Measurements from ENCODE around the gene SMTN. TPM values are rescaled to one million over a fixed set of nuclear protein-coding genes. Genes with fewer than 3 reads are reported as not detected.

Gene SMTN
- total RNA-seq, 4 donors from 2014 or later = 16.6 to 107 (median 19.4) TPM

DNA sequence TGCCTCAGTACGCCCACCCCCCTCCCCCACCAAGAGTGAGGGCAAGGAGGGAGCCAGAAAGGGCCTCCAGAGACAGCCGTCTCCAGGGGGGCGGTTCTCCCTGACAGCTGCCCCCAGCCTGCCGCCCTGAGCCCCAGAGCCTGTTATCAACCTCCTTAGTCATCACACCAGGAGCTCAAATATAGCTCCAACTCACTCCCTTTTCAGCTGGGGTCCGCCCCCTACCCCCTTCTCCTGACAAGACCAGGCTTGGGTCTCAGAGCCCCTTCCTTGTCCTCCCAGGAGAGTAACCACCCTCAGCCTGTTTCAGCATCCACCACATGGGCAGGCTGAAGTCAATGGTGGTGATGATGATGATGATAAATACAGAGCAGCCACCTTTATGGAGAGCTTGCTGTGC is 39.1 kb downstream of the SMTN start:
- TF ChIP-seq, protein P1, sequence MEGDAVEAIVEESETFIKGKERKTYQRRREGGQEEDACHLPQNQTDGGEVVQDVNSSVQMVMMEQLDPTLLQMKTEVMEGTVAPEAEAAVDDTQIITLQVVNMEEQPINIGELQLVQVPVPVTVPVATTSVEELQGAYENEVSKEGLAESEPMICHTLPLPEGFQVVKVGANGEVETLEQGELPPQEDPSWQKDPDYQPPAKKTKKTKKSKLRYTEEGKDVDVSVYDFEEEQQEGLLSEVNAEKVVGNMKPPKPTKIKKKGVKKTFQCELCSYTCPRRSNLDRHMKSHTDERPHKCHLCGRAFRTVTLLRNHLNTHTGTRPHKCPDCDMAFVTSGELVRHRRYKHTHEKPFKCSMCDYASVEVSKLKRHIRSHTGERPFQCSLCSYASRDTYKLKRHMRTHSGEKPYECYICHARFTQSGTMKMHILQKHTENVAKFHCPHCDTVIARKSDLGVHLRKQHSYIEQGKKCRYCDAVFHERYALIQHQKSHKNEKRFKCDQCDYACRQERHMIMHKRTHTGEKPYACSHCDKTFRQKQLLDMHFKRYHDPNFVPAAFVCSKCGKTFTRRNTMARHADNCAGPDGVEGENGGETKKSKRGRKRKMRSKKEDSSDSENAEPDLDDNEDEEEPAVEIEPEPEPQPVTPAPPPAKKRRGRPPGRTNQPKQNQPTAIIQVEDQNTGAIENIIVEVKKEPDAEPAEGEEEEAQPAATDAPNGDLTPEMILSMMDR (IDR thresholded peaks at IDR 0.05; ENCODE audit: low read depth) = no peak

- TF ChIP-seq, protein P1 (IDR thresholded peaks at IDR 0.05; ENCODE audit: low read depth) = no peak
Measured at GRCh38 chr22:31120642-31121041, 39.5 kb downstream of the SMTN start.

GRCh38 chr22:31121403-31121802 is 40.3 kb downstream of the SMTN start:
- TF ChIP-seq, protein P1 (IDR thresholded peaks at IDR 0.05; ENCODE audit: low read depth) = no peak

DNA sequence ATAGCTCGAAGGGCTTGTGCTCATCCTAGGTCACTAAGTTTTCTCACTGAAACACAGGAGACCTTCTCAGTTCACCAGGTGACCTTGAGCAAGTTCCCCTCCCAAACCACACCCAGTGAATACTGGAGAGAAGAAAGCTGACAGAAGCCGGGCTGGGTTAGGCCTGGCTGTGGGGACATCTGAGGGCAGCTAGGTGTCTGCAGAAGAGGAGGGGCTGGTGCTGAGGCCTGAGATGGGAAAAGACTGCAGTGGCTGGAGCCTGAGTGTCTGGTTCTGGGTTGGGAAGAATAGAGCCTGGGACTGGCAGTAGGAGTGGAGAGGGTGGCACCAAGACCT is 41.0 kb downstream of the SMTN start:
- TF ChIP-seq, protein P1 (IDR thresholded peaks at IDR 0.05; ENCODE audit: low read depth) = no peak

- TF ChIP-seq, protein P1 (IDR thresholded peaks at IDR 0.05; ENCODE audit: low read depth) = no peak
Measured at GRCh38 chr22:31122532-31123291, 41.6 kb downstream of the SMTN start, which contains the start of gene INPP5J. TSS of gene INPP5J (plus strand) at chr22:31122966. CDS start at chr22:31123015, 49 bp downstream.

DNA sequence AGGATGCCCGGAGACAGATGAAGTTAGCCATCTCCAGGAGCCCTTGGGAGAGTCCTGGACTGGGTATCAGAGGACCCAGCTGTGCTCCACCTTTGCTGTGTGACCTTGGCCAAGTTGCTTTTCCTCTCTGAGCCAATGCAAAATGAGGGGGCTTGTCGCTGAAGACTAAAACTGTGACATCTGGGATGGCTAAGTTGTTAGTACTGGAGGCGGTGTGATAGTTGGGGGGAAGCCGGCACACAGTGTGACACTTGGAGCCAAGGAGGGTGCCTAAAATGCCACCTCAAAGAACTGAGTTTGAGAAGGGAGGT is 42.1 kb downstream of the SMTN start:
- TF ChIP-seq, protein P1 (IDR thresholded peaks at IDR 0.05; ENCODE audit: low read depth) = no peak

- TF ChIP-seq, protein P1 (IDR thresholded peaks at IDR 0.05; ENCODE audit: low read depth) = no peak
Measured at GRCh38 chr22:31124290-31124689, 43.2 kb downstream of the SMTN start.
